Smooth muscle cell of trachea (primary cell): Measurements from ENCODE around the gene ITGA3. TPM values are rescaled to one million over a fixed set of nuclear protein-coding genes. Genes with fewer than 3 reads are reported as not detected.

Experiments used
- total RNA-seq: library from RNA; depleted of rRNA; stranded (reverse); fragments of >200 nt; gene quantifications from 2 replicates; pipeline ENCODE4 v1.2.1, GENCODE V29; 2014

The ITGA3 gene
- total RNA-seq: 77.1 and 121 TPM in 2 replicates

GRCh38 chr17:50055426-50056216 lies at the start of gene ITGA3:
TSS of gene ITGA3 (plus strand) at chr17:50056110. CDS start at chr17:50056440, 330 bp downstream.

DNA sequence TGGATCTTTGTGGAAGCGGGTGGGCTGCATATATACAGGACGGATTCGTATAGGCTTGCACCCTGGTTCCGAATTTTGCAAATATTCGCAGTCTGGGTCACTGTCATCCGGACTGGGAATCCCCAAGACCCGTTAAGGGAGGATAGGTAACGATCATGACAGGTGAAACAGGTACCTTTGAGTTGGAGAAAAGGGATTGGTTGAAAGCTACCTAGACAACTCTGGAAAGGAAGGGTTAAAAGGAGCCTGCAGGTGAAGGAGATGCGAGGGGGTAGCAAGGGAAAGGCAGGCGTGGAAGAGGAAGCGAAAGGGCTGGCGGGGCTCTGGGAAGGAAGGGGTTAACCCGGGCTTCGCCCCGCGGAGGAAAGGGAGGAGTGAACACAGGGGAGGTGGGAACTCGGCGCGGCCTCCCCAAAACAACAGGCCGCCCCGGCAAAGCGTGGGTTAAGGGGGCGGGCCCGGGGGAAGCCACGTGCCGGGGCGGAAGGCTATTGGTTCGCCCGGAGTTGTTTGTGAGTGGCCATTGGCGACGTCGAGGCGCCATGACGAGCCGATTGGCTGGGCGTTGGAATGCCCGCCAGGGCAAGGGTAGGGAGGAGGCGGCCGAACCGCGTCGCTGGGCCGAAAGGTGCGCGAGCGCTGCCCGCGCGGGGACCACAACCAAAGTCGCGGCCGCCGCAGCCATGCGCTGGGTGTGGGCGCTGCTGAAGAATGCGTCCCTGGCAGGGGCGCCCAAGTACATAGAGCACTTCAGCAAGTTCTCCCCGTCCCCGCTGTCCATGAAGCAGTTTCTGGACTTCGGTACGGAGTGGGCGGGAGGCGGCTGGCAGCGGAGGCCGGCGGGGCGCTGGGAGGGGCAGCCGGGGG lies 39.1 kb downstream of the ITGA3 start, which contains the start of gene PDK2:
PDK2 (plus strand) TSS at position 599 of the 867 bp plus-strand sequence; CDS start at position 684, 85 bp downstream.

DNA sequence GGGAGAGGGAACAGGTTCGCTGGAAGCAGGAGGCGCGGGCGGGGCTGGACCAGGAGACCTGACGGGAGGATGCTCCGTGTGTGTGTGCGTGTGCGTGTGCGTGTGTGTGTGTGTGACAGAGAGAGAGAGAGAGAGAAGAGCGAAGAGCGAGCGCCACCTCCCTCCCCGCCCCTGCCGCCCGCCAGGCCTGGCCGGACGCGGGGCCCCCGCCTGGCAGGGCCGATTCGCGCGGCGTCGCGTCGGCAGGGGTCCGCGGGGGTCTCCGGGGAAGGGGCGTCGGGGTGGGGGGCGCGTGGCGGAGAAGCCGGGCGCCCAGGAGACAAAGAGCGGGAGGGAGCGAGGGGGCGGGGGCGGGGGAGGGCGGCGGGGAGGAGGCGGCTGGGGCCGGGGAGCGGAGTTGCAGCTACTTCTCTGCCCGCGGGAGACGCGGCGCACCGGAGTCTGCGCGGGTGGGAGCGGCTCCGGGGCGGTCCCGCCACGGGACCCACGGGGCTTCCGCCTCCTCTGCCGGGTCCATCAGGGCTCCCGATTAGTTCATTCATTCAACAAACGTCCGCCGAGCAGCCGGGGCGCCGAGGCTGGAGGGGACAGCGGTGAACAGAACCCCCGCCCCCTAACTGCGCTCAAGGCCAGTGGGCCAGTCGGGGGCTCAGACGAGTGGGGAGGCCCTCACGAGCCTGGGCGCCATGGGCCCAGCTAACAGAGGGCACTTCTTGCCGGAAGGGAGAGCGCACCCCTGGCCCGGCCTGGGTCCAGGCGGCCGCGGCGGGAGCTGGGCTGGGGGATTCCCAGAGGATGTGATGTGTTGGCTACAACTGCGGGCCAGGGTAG lies 74.0 kb downstream of the ITGA3 start, which contains the start of gene SAMD14:
SAMD14 (minus strand) TSS at position 433 of the 831 bp plus-strand sequence. CDS start 5,201 bp downstream, outside the sequence.

Other genes with a start within 250 kb of the ITGA3 start
- not detected in 2 replicates for gene TAC4, start 208.0 kb upstream of the ITGA3 start, total RNA-seq
- not detected in 2 replicates for gene DLX4, start 86.9 kb upstream of the ITGA3 start, total RNA-seq
- not detected in 2 replicates for gene DLX3, start 60.9 kb upstream of the ITGA3 start, total RNA-seq
- 13.1 and 47.6 TPM in 2 replicates for gene PDK2, start 39.2 kb downstream of the ITGA3 start, total RNA-seq
- gene SAMD14, start 74.0 kb downstream of the ITGA3 start, total RNA-seq: 0.87 and 2.2 TPM in 2 replicates
- 34.6 and 58.7 TPM in 2 replicates for gene PPP1R9B, start 94.6 kb downstream of the ITGA3 start, total RNA-seq
- 0.73 and 3.3 TPM in 2 replicates for gene SGCA, start 109.9 kb downstream of the ITGA3 start, total RNA-seq
- 1,022 and 2,022 TPM in 2 replicates for gene COL1A1, start 145.5 kb downstream of the ITGA3 start, total RNA-seq
- under 0.01 TPM in 2 replicates for gene TMEM92, start 218.4 kb downstream of the ITGA3 start, total RNA-seq